Cardiac fibroblast (primary cell): ENCODE results near the gene IFI30.

Experiments used
- DNase-seq, 2 donors: peaks; one replicate each; pipeline versions ENCODE4 v3.0.0 to v3.0.0-alpha.2; 2010; ENCODE audit warnings: low read depth in 2 of 2
- H3K4me3 ChIP-seq, 2 donors: replicated peaks in 1 of 2; 1 replicate in 1 of 2; 2 replicates in 1 of 2; pipeline ENCODE4 v1.5.1; 2011; ENCODE audit warnings: low read depth in 2 of 2, low read length in 2 of 2, mild to moderate bottlenecking in 2 of 2, moderate library complexity in 1 of 2
- CTCF ChIP-seq: IDR thresholded peaks from one replicate; pipeline ENCODE4 v1.5.1; 2011; ENCODE audit warnings: low read depth, mild to moderate bottlenecking, low read length, inconsistent platforms

Gene IFI30

GRCh38 chr19:18143902-18144301, 29.7 kb upstream of the IFI30 start:
- H3K4me3 ChIP-seq = no peak overlapping the region
- TF ChIP-seq CTCF = no peak
- DNase-seq = no peak

DNA sequence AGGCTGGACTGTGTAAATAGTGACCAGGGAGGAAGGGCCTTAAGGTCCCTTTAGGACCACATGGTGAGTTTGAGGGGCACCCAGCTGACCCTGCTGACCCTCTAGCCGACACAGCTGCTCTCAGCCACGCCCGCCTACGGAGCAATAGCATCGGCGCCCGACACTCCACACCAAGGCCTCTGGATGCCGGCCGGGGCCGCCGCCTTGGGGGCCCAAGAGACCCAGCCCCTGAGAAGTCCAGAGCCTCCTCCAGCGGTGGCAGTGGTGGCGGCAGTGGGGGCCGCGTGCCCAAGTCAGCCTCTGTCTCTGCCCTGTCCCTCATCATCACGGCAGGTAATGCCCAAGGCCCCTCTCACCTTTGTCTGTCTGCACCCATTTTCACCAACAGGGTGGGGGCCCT, 29.3 kb upstream of the IFI30 start:
- TF ChIP-seq CTCF = no peak
- no peak overlapping the region for H3K4me3 ChIP-seq
- no peak for DNase-seq

GRCh38 chr19:18144906-18145305, 28.7 kb upstream of the IFI30 start:
- H3K4me3 ChIP-seq = no peak overlapping the region
- TF ChIP-seq CTCF = no peak
- DNase-seq = no peak

DNA sequence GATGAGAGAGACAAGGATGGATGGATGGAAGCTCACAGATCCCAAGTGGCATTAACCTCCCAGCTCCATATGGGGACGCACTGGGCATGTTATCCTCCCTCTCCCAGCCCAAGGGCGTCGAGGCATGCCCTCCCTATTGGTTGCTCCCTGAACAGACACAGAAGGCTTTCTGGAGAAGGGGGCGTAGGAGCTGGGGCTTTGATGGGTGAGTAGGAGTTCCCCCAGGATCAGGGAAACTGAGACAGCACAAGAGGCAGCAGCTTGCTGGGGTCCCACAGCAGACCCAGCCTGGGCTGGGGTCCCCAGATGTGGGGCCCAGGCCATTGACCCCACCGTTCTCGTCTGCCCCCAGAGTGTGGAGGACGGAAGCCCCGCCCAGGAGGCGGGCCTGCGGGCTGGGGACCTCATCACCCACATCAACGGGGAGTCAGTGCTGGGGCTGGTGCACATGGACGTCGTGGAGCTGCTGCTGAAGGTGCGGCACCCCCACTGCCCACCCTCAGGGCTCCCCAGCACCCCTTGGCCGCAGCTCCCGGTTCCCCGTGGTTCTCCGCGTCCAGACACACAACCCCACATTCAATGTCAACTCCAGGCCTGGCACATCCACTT, 28.1 kb upstream of the IFI30 start:
- DNase-seq = no peak
- no peak for TF ChIP-seq CTCF
- H3K4me3 ChIP-seq = no peak overlapping the region

- H3K4me3 ChIP-seq = no peak overlapping the region
- DNase-seq = no peak
- TF ChIP-seq CTCF = no peak
These were observed 26.2 kb upstream of the IFI30 start for GRCh38 chr19:18147396-18147795.

DNA sequence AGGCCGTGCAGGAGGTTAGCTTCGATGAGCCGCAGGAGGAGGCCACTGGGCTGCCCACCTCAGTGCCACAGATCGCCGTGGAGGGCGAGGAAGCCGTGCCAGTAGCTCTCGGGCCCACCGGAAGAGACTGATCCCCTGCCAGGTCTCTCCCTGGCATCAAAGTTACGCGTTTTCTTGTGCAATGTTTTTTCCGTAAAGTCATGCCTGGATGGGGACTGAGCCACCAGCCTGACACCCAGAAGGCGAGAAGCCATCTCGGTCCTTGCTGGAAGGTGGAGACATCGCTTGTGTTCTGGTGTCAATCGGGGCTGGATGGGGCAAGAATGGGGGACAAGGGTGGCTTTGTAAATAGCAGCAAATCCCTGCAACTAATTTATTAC, 24.0 kb upstream of the IFI30 start:
- DNase-seq = no peak
- no peak for TF ChIP-seq CTCF
- no peak overlapping the region for H3K4me3 ChIP-seq
